NCI-H1417 treated with DMSO at 0.1 percent for 48 hours (cell line): ENCODE data around the gene KRTAP10-9.
"Not testable (repeated sequence)": the region's sequence is repeated elsewhere in the genome, so short reads cannot be mapped to it uniquely, and the experiment has no call there.

Source experiments
- DNase-seq: peaks from one replicate; lab custom pipeline; 2025; lab: John Stamatoyannopoulos, UW

Gene KRTAP10-9

DNA sequence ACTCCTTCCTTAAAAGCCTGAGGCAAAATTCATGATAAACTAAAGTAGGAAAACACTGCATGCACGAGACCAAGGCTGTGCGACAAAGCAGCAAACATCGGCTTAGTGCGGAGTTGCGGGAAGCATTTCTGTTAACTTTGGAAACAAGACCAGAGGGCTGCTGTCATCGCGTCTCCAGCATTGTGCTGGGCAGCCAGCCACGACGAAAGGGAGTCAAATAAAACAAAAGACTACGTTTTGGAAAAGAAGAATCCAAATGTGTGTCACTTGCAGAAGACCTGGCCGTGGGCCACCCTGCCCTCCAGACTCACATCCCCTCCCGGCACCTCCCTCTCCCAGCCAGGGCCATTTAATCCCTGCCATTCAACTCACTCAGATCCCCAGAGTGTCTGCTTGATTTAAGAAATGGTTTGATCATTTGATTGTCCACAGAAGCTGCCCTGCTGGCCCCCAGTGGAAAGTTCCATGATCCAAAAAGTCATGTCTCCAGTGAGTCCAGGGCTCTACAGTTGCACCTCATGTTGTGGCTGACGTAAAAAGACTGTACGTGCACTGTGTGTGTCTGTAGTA, 16.9 kb downstream of the KRTAP10-9 start:
- no peak for DNase-seq

DNA sequence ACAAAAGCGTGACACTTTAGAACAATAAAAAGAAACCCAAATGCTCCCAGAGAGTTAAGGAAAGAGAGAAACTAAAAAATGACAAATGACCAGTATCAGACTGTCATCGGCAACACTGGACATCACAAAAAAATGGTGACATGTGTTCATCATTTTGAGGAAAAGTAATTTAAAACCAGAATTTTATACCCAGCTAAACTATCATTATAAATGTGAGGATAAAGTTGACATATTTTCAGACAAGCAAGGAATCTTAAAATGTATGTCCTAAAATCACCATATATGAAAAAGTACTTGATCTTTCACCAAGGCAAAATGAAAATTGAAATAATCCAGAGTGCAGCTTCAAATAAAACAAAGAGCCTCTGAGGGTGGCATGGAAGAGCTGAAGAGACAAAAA, 18.0 kb downstream of the KRTAP10-9 start:
- DNase-seq: no peak

DNA sequence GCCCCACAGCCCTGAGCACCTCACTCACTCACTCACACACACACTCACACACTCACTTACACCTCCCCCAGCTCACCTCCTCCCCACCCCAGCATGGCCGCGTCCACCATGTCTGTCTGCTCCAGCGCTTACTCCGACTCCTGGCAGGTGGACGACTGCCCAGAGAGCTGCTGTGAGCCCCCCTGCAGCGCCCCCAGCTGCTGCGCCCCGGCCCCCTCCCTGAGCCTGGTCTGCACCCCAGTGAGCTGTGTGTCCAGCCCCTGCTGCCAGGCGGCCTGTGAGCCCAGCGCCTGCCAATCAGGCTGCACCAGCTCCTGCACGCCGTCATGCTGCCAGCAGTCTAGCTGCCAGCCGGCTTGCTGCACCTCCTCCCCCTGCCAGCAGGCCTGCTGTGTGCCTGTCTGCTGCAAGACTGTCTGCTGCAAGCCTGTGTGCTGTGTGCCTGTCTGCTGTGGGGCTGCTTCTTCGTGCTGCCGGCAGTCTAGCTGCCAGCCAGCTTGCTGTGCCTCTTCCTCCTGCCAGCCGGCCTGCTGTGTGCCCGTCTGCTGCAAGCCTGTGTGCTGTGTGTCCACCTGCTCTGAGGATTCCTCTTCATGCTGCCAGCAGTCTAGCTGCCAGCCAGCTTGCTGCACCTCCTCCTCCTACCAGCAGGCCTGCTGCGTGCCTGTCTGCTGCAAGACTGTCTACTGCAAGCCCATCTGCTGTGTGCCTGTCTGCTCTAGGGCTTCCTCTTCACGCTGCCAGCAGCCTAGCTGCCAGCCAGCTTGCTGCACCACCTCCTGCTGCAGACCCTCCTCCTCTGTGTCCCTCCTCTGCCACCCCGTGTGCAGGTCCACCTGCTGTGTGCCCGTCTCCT, 19.7 kb downstream of the KRTAP10-9 start, which contains the start of gene KRTAP10-11:
Gene KRTAP10-11 (plus strand): TSS at position 49 of the 856 bp plus-strand sequence. CDS start 45 bp downstream, at position 94.
- not testable (repeated sequence) for DNase-seq

DNA sequence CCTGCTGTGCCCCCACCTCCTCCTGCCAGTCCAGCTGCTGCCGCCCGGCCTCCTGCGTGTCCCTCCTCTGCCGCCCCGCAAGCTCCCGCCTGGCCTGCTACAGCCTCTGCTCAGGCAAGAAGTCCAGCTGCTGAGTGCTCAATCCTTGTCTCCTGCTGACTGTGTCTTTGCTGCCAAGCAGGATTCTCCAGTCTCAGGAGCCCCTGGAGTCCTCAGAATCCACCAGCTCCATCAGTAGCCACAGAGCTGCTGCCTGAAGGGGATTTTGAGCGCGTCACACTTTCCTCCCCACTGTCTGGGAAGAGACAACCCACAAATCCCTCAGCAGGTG, 20.3 kb downstream of the KRTAP10-9 start:
- peak; percentile 49 for DNase-seq

DNA sequence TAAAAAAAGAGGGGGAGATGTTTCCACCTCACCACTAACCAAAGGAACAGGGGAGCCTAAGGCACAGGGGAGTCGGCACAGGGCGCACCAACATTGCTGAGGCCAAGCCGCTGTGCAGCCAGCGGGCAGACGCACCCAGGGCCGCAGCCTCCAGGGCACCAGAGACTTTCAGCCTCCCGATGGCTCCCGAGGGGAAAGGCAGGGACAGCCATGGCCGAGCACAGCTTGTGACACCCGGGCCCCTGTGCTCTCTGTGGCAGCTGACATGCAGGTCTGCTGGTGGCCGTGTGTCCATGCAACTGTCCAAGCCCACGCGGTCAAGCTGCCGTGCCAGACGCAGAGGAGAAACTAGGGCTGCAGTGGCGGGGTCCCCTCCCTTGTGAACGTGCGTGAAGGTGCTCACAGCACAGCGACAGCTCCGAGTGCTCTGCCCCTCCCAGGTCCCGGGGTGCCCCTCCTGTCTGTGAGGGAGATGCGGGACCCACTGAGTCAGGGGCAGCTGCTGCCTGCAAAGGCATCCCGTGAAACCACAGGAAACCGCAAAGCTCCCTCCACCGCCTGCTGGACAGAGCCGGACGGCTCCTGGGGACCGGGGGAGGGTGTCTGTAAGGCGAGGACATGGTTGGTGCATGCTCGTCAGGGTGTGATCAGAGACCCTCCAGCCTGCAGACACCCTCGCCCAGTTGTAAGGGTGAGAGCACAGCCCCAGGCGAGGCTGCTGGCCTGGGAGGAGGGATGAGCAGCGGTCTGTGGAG, 21.8 kb downstream of the KRTAP10-9 start:
- no peak for DNase-seq

DNA sequence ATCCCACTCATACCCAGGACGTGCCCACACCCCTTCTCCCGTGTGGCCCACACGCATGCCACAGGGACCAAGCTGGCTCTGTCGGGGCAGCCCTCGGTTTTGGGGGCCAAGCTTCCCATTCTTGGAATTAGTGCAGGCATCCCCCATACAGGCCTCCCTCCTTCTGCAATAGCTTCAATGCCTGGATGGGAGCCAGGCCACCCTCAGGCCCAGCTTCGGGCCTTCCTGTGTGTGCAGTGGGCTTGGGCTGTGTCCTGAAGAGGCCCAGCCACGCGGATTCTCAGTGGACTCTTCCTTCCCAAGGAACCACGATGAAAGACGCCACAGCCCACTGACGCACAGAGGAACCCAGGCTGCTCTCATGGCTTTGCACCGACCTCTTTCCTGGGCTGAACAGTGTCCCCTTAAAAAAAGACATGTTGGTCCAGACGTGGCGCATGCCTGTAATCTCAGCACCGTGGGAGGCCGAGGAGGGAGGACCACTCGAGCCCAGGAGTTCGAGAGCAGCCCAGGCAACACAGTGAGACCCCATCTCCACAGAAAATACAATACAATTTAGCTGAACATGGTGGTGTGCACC, 22.7 kb downstream of the KRTAP10-9 start:
- no peak for DNase-seq

DNA sequence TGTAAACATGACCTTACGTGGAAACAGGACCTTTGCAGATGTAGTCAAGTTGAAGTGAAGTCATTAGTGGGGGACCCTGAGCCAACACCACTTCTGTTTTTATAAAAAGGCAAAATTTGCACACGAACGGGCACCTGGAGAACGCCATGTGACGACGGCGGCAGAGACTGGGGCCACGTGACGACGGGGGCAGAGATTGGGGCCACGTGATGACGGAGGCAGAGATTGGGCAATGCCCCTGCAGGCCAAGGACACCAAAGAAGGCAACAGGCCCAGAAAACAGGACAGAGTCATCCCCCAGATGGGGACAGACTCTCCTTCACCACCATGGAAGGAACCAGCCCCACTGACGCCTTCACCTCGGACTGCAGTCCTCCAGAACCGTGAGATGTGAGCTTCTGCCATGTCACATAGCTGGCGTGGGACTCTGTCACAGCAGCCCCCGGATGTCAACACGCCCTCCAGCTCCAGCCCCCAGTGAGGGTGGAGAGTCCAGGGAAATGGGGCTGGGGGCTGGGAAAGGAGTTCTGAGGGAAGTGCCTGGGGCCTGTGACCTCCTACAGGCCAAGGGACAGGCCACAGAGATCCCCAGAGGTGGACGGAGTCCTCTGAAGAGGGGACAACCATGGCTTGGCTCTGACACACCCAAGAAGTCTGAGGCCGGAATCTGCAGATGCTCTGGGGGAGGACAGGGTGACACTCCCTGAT, 23.5 kb downstream of the KRTAP10-9 start:
- no peak for DNase-seq

DNA sequence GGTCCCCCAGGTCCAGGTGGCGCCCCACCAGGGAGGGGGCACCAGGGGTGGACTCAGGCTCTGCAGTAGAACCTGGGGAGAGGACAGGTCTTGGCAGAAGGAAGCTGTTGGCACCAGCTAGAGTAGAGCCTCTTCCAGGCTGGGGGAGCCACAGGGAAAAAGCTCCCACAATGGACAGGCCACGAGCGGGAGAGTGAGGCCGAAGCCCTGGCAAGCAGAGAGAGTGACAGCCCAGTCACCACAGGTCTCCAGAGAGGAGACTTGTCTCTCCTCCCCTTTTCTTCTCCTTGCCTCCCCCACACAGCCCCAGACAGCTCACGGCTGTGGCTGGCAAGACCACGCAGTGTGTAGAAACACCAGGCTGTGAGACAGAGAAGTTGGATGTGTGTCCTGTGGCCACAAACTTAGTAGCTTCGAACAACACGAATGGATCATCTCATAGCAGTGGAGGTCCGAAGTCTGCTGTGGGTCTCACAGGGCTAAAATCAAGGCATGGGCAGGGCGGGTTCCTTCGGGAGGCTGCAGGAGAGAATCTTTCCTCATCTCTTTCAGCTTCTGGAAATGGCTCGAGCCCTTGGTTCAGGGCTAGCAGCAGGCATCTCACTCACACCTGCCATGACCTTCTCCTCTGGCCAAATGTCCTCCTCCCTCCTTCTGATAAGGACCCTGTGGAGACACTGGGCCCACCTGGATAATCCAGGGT, 24.2 kb downstream of the KRTAP10-9 start:
- DNase-seq: no peak

DNA sequence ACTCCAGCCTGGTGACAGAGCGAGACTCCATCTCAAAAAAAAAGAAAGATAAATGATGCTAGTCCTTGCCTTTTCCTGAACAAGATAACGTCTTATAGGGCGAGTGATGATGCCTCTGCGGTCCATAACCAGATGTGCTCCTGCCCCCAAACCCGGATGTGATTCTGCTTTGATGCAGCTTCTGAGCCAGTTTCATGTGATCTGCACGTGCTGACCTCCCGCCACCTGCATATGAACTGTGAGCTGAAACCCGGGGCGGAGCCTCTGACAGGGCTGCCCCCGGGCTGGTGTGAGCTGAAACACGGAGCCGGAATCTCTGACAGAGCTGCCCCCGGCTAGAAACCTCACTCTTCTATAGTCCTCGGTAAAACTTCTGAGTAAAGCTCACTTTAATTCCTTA, 26.2 kb downstream of the KRTAP10-9 start:
- no peak for DNase-seq

DNA sequence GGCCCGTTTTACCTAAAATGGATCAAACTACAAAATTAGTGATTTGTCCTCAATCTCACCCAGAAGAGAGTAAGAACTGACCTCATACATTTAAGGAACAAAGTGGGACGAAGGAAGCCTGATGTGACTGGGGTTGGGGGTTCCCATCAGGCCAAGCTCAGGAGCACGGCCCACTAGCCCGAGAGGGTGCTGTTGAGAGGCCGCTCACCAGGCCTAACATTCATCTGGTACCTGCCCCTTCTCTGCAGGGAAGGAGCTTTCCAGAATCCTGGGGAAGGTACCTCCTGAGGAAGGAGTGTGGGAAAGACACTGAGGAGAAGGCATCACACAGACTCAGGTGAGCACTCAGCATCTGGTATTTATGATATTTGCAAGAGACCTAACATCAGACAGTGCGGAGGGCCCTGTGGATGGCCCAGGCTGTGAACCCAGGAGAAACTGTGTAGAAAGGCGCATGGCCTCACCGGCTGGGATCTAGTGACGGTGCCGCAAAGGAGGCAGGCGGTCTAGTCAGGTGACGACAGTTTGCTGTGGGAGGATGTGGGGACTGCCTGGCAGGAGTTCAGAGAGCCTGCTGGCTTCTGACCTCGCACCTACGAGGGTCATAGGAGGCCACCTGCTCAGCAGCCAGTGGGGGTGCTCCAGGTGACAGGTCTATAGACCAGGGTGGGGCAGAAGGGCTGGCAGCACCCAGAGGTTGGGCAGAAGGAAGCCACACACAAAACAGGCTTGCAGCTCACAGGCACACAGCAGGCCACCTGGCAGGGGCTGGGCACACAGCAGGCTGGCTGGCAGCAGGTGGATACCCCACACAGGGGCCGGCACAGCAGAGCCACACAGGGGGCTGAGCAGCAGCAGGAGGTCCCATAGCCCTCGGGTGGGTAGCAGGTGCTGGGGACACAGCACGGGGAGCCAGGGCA, 27.0 kb downstream of the KRTAP10-9 start:
- peak; percentile 76 for DNase-seq

DNA sequence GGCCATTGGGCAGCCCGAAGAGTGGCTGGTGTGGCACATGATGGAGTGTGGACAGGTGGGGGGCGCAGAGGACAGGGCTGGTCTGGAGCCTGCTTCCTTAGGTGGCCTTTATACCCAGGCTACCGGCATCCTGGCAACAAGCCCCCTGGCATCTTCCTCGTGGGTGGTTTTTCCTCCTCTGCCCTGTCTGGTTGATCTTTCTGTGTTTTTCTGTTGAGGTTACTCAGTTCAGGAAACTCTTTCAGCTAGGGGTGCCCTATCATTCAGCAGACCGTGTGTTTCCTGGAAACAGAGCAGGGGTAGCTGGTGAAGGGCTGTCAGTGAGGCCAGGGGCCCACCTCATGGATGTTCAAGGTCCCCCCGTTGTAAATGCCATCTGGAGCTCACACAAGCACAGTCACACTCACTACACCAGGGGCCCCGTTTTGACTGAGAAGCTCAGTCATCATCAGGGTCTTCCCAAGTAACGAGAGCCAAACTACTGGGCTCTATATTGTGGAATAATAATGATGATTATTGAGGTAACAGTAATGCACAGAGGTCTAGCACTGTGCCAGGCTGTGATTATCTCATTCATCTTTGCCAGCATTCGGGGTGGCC, 27.8 kb downstream of the KRTAP10-9 start, which contains the start of gene KRTAP12-4:
Gene KRTAP12-4 (minus strand): TSS at position 84 of the 600 bp plus-strand sequence. CDS start 45 bp downstream, at position 39.
- no peak for DNase-seq

DNA sequence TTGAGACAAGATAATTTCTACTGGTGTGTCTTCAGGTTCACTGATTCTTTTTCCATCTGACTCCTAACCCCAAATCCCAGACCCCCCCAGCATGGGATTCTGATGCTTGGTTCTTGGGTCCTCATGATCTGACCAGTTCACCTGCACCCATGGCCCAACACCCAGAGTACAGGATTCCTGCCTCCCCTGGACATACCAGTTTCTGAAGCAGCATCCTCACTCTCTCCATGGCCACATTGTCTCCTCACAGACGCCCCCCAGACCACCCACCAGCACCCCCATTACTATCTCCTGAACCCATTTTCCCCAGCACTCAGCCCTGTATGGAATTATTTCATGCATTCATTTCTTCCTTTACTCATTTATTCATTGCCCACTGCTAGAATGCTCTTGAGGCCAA, 30.0 kb downstream of the KRTAP10-9 start:
- no peak for DNase-seq

DNA sequence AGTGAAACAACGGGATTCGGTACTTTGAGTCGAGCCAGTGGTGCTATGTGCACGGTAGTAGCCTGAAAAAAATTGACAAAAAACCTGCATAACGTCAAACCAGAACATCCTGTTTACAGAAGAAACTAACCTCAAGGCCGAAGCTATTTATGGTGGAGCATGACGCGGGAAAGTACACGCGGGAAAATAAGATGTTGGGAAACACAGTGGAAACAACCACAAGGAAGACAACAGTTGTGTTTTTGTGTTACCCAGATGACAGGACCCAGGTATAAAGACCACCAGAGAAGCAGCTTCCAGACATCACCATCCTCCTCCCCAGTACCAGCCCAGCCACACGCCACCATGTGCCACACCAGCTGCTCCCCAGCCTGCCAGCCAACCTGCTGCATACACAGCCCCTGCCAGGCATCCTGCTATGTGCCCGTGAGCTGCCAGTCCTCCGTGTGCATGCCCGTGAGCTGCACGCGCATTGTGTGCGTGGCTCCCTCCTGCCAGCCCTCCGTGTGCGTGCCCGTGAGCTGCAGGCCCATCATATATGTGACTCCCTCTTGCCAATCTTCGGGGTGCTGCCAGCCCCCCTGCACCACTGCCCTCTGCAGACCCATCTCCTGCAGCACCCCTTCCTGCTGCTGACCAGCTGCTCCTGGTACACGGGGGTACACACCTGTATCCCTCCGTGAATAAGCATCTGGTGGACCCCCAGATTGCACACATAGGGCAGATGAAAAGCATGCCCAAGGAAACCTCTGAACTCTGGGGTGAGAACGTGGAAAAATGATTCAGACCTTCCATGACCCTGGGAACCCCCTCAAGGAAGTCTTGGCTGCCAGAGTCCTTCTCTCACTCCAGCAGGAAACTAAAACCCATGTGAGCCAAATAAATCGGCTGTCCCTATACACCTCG, 31.0 kb downstream of the KRTAP10-9 start, which contains the start of gene KRTAP12-3:
Gene KRTAP12-3 (plus strand): TSS at position 298 of the 906 bp plus-strand sequence. CDS start 48 bp downstream, at position 346.
- no peak for DNase-seq

DNA sequence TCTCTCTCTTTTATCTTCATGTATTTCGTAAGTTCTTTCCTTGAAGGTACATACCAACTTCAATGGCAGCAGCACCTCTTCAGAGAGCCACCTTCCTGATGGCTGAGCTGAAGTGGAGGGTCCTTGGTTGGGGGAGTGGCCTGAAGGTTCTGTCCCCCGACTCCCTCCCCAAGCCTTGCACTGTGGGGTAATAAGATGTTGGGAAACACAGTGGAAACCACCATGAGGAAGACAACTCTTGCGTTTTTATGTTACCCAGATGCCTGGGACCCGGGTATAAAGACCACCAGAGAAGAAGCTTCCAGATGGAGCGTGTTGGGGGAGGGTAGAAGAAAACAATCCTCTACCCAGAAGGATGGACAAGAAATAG, 31.6 kb downstream of the KRTAP10-9 start:
- DNase-seq: no peak

DNA sequence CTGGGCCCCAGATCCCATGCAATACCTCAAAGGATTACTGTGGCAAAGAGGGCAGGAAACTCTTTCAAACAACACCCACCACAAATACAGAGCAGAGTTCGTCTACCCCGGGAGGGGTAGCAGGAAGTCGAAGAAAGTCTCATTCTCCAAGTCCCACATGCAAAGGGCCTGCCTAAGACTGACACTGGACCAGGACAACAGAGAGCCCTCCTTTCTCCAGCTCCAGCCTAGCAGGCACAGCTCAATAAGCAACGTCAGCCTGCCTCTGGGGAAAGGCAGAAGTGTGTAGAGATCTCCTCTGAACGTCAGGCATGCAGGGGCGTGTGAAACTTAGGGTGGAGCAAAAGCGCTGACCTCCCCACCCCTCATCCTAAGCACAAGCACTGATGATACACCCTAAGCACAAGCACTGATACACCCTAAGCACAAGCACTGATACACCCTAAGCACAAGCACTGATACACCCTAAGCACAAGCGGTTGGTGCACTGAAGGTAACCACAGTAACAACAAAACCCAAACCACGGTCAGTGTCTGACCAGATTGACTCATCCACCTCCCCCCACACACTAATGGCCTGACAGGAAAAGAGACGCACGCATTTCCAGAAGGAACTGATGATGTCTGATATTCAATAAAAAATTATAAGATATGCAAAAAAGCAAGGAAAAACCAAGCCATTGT, 32.2 kb downstream of the KRTAP10-9 start:
- no peak for DNase-seq

DNA sequence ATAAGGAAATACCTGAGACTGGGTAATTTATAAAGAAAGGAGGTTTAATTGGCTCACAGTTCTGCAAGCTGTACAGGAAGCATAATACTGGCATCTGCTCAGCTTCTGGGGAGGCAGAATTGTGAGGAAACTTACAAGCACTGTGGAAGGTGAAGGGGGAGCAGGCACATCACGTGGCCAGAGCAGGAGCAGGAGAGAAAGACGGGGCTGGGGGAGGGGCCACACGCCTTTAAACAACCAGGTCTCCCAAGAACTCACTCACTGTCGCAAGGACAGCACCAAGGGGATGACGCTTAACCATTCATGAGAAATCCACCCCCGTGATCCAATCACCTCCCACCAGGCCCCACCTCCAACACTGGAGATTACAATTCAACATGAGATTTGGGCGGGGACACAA, 34.7 kb downstream of the KRTAP10-9 start:
- DNase-seq: not testable (repeated sequence)

DNA sequence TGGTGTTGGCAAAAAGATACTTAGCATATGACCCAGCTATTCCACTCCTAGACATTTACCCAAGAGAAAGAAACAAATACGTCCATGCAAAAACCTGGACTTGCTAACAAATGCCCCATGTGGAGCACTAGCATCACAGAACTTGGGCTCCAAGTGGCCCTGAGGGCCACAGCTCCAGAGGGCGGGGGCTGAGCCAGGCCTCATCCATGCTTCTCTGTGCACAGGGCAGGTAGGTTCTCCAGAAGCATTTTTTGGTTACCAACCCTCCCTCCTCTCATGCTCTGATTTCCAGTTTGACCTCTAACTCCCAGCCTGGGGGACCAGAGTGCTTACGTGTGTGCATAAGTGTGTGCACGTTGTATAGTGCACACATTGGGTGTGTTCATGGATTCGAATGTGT, 37.8 kb downstream of the KRTAP10-9 start:
- no peak for DNase-seq
